ENCODE results near the gene C10orf95.

DNA sequence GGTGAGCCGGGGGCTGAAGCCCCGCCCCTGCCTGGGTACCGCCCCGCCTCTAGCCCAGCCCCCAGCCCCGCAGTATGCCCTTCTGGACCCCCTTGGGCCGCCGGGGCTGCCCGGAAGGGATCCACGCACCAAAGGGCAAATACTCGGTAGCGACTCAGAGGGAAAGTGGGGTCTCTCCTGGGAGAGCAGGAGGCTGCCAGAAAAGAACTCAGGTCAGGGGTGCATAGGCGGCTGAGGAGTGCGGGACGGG is 29.9 kb downstream of the C10orf95 start:
- TF ChIP-seq, protein P1, sequence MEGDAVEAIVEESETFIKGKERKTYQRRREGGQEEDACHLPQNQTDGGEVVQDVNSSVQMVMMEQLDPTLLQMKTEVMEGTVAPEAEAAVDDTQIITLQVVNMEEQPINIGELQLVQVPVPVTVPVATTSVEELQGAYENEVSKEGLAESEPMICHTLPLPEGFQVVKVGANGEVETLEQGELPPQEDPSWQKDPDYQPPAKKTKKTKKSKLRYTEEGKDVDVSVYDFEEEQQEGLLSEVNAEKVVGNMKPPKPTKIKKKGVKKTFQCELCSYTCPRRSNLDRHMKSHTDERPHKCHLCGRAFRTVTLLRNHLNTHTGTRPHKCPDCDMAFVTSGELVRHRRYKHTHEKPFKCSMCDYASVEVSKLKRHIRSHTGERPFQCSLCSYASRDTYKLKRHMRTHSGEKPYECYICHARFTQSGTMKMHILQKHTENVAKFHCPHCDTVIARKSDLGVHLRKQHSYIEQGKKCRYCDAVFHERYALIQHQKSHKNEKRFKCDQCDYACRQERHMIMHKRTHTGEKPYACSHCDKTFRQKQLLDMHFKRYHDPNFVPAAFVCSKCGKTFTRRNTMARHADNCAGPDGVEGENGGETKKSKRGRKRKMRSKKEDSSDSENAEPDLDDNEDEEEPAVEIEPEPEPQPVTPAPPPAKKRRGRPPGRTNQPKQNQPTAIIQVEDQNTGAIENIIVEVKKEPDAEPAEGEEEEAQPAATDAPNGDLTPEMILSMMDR (IDR thresholded peaks at IDR 0.05) = no peak
- peak; percentile 65 for TF ChIP-seq EZH2 (IDR thresholded peaks at IDR 0.05)
- TF ChIP-seq EZH2phosphoT487 (IDR thresholded peaks at IDR 0.05) = no peak

Measured in neural progenitor cell (in vitro differentiated cells).